NB4 (cell line): ENCODE measurements around the gene TPM2.

Experiments used
- DNase-seq: peaks from one replicate; pipeline ENCODE4 v3.0.0; 2010; ENCODE audit warnings: low read depth
- H3K4me3 ChIP-seq: one replicate; pipeline ENCODE4 v1.5.1; 2011; ENCODE audit warnings: mild to moderate bottlenecking, low read depth, low read length, moderate library complexity
- CTCF ChIP-seq: IDR thresholded peaks from one replicate; pipeline ENCODE4 v1.5.1; 2012; ENCODE audit warnings: low read depth, low read length
- MAX ChIP-seq: IDR thresholded peaks from 2 replicates; pipeline ENCODE4 v1.6.1; 2011; ENCODE audit warnings: low read depth, low read length
- MYC ChIP-seq: IDR thresholded peaks from 2 replicates; pipeline ENCODE4 v1.6.1; 2011; ENCODE audit warnings: low read depth, low read length
- POLR2A ChIP-seq: IDR thresholded peaks from 2 replicates; pipeline ENCODE4 v1.6.1; 2011; ENCODE audit warnings: mild to moderate bottlenecking; ENCODE audit not compliant: insufficient read length; ENCODE audit errors: extremely low read depth

Gene TPM2

GRCh38 chr9:35689542-35690293 lies at the start of gene TPM2:
TSS of gene TPM2 (minus strand) at chr9:35689925. CDS start at chr9:35689817, 108 bp downstream.
- TF ChIP-seq POLR2A = no peak
- no peak for TF ChIP-seq MYC
- no peak for TF ChIP-seq MAX
- no peak for TF ChIP-seq CTCF
- peak within 1 kb of the TSS; percentile 49 for H3K4me3 ChIP-seq
- no peak for DNase-seq

GRCh38 chr9:35738924-35739323 lies 49.2 kb upstream of the TPM2 start:
- DNase-seq = no peak
- TF ChIP-seq POLR2A = no peak
- TF ChIP-seq MYC = no peak
- no peak for TF ChIP-seq CTCF
- no peak for TF ChIP-seq MAX

GRCh38 chr9:35738186-35738585 lies 48.5 kb upstream of the TPM2 start:
- no peak for DNase-seq
- H3K4me3 ChIP-seq = no peak overlapping the region
- TF ChIP-seq POLR2A (no peak), CTCF (no peak), MAX (no peak), MYC (no peak)

More at GRCh38 chr9:35738924-35739323, 49.2 kb upstream of the TPM2 start:
- no peak overlapping the region for H3K4me3 ChIP-seq

GRCh38 chr9:35737143-35737542 lies 47.4 kb upstream of the TPM2 start:
- TF ChIP-seq CTCF (no peak), POLR2A (no peak), MAX (no peak), MYC (no peak)
- H3K4me3 ChIP-seq = no peak overlapping the region
- DNase-seq = no peak

- DNase-seq = peak; percentile 72
- TF ChIP-seq CTCF (peak; percentile 82), POLR2A (no peak)
- no peak overlapping the region for H3K4me3 ChIP-seq
Measured at GRCh38 chr9:35736201-35736633, 46.5 kb upstream of the TPM2 start.

- H3K4me3 ChIP-seq = no peak overlapping the region
- TF ChIP-seq POLR2A = no peak
- TF ChIP-seq MAX = no peak
- no peak for TF ChIP-seq MYC
- DNase-seq = no peak
Measured at GRCh38 chr9:35734096-35734495, 44.4 kb upstream of the TPM2 start.
